A172 (cell line): Measurements from ENCODE around the gene AMY1A. TPM values are rescaled to one million over a fixed set of nuclear protein-coding genes. Genes with fewer than 3 reads are reported as not detected.
"Not testable (repeated sequence)": the region's sequence is repeated elsewhere in the genome, so short reads cannot be mapped to it uniquely, and the experiment has no call there.

Source experiments
- DNase-seq: peaks from one replicate; pipeline ENCODE4 v3.0.0-alpha.2; 2015; ENCODE audit warnings: low spot score
- total RNA-seq: library from RNA; depleted of rRNA; stranded (reverse); fragments of >200 nt; shearing (Covaris generic); gene quantifications from 2 replicates; pipeline ENCODE4 v1.2.3, GENCODE V29; 2014; rRNA removed

The AMY1A gene
- total RNA-seq = not detected in 2 replicates

DNA sequence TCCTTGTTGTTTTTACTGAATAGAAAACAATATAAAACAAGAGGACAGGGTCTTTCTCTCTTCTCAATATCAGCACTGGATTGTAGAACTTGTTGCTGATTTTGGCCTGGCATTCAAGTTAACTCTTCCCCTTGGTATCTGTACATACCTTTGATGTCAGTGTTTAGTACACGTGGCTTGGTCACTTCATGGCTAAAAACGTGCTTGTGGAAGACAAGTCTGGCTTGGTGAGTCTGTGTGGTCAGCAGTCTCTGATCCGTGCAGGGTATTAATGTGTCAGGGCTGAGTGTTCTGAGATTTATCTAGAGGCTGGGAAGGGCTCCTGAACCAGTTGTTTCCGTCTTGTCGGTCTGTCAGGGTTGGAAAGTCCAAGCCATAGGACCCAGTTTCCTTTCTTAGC, at the start of gene AMY1A:
AMY1A (plus strand) TSS at position 301 of the 400 bp plus-strand sequence. CDS start 571 bp downstream, outside the sequence.
- not testable (repeated sequence) for DNase-seq

DNA sequence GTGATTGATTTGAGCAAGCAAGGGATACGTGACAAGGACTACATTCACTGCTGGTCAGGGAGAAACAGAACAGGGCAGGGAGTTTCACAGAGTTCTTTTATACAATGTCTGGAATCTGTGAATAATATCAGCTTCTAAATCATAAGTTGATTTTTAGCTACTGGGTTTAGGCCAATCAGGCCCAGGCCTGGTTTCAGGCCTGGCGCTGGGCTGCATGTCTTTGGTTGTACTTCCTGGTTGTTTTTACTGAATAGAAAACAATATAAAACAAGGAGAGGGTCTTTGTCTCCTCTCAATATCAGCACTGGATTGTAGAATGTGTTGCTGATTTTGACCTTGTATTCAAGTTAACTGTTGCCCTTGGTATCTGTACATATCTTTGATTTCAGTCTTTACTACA, 39.2 kb upstream of the AMY1A start:
- no peak for DNase-seq

DNA sequence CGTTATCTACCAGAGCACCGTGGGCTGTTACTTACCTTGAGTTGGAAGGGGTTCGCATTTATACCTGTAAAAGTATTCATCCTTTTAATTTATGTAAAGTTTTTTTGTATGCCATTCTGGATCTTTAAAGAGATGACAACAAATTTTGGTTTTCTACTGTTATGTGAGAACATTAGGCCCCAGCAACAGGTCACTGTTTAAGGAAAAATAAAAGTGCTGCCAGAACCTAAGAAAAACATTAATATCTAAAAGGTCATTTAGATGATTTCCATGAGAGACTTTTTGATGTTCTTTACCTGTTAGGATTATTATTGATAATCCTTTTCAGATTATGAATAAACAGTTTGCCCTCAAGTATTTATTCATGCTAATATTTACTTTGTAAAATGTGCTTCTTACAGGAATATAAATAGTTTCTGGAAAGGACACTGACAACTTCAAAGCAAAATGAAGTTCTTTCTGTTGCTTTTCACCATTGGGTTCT, 38.5 kb upstream of the AMY1A start, which contains the start of gene AMY2A:
AMY2A (plus strand) TSS at position 434 of the 484 bp plus-strand sequence; CDS start at position 448, 14 bp downstream.
- not testable (repeated sequence) for DNase-seq

DNA sequence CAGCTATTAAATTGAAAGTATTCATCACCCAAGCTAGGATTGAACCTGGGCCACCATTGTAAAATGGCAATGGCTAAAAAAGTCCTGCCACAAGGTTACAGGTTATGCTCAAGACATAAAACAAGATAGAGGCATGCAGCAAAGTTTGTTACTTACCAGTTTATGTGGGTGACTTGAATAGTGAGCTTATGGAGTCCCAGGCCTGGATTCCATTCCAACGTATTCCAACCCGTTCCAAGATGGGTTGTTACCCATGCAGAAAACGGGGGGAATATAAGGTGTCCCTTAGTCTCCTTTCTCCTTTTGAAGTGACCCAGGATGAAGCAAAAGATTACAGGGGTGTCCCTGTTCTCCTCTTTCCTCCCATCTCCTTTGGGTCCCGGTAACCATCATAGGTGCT, 28.1 kb upstream of the AMY1A start:
- DNase-seq = not testable (repeated sequence)

DNA sequence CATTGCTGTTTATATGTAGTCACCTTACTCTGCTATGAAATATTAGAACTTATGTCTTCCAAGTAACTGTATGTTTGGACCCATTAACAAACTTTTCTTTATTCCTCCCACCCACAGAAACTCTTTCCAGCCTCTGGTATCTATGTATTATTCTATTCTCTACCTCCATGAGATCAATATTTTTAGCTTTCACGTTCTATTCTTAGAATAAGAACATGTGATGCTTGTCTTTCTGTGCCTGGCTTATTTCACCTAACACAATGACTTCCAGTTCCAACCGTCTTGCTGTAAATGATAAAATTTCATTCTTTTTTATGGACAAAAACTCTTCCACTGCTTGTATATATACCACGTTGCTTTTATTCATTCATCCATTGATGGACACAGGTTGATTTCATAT, 14.4 kb upstream of the AMY1A start:
- not testable (repeated sequence) for DNase-seq

DNA sequence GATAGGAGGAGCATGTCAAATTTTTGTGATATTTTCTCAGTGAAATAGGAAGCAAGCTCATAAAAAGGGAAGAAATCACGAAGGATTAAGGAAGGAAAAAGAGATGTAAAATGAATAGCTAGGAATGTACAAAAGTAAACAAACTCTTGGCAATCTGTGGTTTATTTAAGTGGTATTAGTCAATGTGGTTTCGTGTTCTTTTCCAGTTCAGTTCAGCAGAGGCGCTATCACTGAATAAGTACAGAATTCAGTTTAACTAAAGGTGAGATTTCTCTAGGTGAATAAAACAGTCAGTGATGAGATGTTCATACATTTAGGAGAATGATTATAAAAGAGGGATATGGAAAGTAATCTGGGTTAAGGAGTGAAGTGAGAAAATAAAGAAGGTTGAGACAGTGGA, 11.7 kb upstream of the AMY1A start:
- not testable (repeated sequence) for DNase-seq

DNA sequence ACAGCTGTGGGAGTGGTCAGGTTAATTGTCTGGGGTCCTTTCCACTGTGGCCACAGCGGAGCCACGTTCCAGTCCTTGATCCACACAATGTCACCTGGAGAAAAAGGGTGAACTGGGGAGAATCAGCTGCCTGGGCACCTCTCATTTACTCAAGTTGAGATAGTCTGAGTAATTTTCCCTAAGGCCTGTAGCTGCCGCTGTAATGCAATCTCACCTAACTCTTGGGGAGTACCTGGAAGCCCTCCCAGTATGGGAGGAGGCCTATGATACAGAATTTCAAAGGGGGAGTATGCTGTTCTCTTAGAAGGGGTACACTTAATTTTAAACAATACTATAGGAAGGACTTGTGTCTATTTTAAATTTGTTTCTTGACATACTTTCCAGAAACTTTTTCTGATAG, 5.3 kb upstream of the AMY1A start:
- not testable (repeated sequence) for DNase-seq

DNA sequence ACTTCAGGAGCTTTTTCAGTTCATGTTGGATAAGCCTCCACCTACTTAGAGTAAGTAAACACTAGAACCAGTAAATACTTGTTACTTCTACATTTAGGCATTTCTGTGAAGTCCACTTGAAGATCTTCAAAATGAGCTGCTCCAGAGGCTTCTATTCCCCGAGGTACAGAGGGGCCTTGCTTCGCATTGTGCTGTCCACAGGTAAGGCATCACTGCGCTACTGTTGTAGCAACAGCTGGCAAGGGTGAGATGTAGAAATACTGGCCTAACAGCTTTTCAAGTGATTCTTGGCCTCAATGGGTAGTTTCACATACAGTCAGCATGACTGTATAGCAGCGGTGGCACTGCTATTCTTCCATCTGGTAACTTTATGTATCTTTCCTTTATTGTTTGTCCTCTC, 4.7 kb upstream of the AMY1A start:
- DNase-seq = not testable (repeated sequence)

DNA sequence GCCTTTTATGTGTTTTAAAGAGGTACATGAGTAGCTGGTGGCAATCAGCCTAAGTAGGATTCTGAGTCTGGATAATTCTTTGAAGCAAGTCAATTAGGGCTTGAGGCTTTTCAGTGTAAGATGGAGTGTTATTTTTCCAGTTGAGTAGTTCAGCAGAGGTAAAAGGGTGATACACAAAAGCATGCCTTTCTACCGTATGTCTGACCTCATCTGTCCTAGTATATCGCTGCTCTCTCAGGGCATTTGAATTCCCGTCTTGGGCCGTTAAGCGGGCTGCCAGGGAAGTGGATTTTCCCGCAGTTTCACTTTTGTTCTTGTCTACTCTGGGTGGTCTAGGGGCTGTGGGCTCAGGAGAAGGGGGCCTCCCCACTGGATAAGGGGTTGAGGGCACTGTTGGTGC, 1.4 kb upstream of the AMY1A start:
- DNase-seq = not testable (repeated sequence)

DNA sequence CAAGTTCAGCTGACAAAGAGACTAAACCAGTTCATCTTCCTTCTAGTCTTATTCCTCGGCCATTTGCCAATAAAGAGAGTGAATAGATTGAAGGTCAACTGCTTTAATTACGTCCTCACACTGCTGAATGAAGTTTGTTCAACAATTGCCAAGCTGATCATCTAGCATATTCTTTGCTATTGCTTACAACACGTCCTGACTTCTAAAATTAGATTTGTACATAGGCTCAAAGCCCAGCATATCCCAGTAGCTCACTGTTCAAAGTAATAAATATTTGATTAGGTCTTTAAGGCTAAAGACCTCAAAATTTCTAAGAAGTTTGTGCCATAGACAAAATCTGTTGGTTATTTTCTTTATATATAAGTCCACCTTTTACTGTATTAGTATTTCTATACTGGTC, 20.8 kb downstream of the AMY1A start:
- DNase-seq = not testable (repeated sequence)

DNA sequence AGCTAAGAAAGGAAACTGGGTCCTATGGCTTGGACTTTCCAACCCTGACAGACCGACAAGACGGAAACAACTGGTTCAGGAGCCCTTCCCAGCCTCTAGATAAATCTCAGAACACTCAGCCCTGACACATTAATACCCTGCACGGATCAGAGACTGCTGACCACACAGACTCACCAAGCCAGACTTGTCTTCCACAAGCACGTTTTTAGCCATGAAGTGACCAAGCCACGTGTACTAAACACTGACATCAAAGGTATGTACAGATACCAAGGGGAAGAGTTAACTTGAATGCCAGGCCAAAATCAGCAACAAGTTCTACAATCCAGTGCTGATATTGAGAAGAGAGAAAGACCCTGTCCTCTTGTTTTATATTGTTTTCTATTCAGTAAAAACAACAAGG, 40.5 kb downstream of the AMY1A start, which contains the start of gene AMY1B:
AMY1B (minus strand) TSS at position 101 of the 400 bp plus-strand sequence. CDS start 571 bp downstream, outside the sequence.
- not testable (repeated sequence) for DNase-seq

DNA sequence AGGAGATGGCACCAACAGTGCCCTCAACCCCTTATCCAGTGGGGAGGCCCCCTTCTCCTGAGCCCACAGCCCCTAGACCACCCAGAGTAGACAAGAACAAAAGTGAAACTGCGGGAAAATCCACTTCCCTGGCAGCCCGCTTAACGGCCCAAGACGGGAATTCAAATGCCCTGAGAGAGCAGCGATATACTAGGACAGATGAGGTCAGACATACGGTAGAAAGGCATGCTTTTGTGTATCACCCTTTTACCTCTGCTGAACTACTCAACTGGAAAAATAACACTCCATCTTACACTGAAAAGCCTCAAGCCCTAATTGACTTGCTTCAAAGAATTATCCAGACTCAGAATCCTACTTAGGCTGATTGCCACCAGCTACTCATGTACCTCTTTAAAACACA, 41.9 kb downstream of the AMY1A start:
- DNase-seq = not testable (repeated sequence)

DNA sequence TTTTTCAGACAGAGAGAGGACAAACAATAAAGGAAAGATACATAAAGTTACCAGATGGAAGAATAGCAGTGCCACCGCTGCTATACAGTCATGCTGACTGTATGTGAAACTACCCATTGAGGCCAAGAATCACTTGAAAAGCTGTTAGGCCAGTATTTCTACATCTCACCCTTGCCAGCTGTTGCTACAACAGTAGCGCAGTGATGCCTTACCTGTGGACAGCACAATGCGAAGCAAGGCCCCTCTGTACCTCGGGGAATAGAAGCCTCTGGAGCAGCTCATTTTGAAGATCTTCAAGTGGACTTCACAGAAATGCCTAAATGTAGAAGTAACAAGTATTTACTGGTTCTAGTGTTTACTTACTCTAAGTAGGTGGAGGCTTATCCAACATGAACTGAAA, 45.1 kb downstream of the AMY1A start:
- not testable (repeated sequence) for DNase-seq

DNA sequence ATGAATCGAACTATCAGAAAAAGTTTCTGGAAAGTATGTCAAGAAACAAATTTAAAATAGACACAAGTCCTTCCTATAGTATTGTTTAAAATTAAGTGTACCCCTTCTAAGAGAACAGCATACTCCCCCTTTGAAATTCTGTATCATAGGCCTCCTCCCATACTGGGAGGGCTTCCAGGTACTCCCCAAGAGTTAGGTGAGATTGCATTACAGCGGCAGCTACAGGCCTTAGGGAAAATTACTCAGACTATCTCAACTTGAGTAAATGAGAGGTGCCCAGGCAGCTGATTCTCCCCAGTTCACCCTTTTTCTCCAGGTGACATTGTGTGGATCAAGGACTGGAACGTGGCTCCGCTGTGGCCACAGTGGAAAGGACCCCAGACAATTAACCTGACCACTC, 45.7 kb downstream of the AMY1A start:
- not testable (repeated sequence) for DNase-seq

DNA sequence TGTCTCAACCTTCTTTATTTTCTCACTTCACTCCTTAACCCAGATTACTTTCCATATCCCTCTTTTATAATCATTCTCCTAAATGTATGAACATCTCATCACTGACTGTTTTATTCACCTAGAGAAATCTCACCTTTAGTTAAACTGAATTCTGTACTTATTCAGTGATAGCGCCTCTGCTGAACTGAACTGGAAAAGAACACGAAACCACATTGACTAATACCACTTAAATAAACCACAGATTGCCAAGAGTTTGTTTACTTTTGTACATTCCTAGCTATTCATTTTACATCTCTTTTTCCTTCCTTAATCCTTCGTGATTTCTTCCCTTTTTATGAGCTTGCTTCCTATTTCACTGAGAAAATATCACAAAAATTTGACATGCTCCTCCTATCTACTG, 52.1 kb downstream of the AMY1A start:
- not testable (repeated sequence) for DNase-seq

DNA sequence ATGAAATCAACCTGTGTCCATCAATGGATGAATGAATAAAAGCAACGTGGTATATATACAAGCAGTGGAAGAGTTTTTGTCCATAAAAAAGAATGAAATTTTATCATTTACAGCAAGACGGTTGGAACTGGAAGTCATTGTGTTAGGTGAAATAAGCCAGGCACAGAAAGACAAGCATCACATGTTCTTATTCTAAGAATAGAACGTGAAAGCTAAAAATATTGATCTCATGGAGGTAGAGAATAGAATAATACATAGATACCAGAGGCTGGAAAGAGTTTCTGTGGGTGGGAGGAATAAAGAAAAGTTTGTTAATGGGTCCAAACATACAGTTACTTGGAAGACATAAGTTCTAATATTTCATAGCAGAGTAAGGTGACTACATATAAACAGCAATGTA, 54.8 kb downstream of the AMY1A start:
- DNase-seq = not testable (repeated sequence)

Other genes starting within 250 kb of the AMY1A start
- gene RNPC3, start 130.1 kb upstream of the AMY1A start, total RNA-seq = 3.7 and 4.3 TPM in 2 replicates
- not detected in 2 replicates for gene AMY2B, start 84.2 kb upstream of the AMY1A start, total RNA-seq
- gene AMY2A, start 38.3 kb upstream of the AMY1A start, total RNA-seq = not detected in 2 replicates
- not detected in 2 replicates for gene AMY1B, start 40.5 kb downstream of the AMY1A start, total RNA-seq
- not detected in 2 replicates for gene AMY1C, start 94.1 kb downstream of the AMY1A start, total RNA-seq